GM12875 (cell line): Measurements from ENCODE around the gene HBS1L.
A peak's percentile ranks its signal among the peaks of the same experiment; 100 is the strongest.

Experiments
- H3K4me3 ChIP-seq: one replicate; pipeline ENCODE4 v1.5.1; 2011; ENCODE audit warnings: low read depth, low read length, control low read depth
- TF ChIP-seq, protein P1 (sequence below): IDR thresholded peaks from 2 replicates; pipeline ENCODE4 v1.5.1; 2011; ENCODE audit warnings: low read depth, mild to moderate bottlenecking, control low read depth, inconsistent platforms, low read length, moderate library complexity, borderline replicate concordance; ENCODE audit not compliant: insufficient read depth

HBS1L gene

DNA sequence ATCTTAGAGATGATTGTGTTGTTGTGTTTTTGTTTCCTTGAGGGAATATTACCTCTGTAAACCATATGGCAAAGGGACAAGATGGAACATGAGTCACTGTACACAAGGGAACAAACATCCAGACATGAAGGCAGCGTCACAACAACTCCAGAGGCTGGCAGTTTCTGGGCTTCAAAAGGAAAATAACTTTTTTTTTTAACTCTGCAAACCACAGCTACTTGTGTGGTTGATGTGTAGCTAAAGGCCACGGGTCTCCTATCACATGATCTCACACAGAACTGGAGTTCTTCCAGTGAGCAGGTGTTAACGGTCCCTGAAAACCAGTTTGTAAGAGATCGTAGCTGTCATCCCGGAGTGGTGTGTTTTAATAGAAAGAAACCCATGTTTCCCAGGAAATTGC lies 33.2 kb upstream of the HBS1L start:
- no peak overlapping the region for H3K4me3 ChIP-seq
- TF ChIP-seq, protein P1, sequence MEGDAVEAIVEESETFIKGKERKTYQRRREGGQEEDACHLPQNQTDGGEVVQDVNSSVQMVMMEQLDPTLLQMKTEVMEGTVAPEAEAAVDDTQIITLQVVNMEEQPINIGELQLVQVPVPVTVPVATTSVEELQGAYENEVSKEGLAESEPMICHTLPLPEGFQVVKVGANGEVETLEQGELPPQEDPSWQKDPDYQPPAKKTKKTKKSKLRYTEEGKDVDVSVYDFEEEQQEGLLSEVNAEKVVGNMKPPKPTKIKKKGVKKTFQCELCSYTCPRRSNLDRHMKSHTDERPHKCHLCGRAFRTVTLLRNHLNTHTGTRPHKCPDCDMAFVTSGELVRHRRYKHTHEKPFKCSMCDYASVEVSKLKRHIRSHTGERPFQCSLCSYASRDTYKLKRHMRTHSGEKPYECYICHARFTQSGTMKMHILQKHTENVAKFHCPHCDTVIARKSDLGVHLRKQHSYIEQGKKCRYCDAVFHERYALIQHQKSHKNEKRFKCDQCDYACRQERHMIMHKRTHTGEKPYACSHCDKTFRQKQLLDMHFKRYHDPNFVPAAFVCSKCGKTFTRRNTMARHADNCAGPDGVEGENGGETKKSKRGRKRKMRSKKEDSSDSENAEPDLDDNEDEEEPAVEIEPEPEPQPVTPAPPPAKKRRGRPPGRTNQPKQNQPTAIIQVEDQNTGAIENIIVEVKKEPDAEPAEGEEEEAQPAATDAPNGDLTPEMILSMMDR = no peak

DNA sequence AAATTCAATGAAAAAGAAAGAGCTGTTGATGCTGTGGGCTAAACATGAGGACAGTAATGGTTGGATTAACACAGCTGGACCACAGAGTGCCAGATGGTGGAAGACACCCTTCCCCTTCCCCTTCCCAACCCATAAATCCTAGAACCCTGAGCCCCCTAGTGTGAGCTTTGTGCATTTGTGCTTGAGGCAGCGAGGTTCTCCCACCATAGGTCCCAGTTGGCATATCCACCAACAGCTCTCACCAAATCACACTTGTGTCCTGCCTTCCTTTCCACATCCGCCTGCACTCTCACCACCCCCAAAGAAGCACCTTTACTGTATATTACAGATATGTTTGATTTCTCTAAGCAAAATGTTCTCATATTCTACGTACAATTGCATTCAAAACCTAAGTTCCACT lies 32.8 kb upstream of the HBS1L start:
- TF ChIP-seq, protein P1 = peak; percentile 39
- H3K4me3 ChIP-seq = no peak overlapping the region

DNA sequence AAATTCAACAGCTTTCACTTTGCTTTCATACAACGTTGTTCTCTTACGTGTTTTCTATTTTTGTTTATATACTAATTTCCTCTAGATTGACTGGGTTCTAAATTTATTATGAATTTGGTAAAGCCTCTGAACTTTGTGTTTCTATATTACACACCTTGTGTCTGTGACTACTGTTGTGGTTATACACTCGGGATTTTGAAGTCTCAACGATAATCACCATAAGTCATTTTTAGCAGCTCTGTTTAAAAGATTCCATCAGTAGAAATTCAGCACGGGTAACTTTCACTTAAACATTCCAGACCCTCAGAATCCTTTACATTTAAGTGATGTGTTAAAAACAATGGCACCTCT lies 31.8 kb upstream of the HBS1L start:
- H3K4me3 ChIP-seq = no peak overlapping the region
- TF ChIP-seq, protein P1 = no peak

DNA sequence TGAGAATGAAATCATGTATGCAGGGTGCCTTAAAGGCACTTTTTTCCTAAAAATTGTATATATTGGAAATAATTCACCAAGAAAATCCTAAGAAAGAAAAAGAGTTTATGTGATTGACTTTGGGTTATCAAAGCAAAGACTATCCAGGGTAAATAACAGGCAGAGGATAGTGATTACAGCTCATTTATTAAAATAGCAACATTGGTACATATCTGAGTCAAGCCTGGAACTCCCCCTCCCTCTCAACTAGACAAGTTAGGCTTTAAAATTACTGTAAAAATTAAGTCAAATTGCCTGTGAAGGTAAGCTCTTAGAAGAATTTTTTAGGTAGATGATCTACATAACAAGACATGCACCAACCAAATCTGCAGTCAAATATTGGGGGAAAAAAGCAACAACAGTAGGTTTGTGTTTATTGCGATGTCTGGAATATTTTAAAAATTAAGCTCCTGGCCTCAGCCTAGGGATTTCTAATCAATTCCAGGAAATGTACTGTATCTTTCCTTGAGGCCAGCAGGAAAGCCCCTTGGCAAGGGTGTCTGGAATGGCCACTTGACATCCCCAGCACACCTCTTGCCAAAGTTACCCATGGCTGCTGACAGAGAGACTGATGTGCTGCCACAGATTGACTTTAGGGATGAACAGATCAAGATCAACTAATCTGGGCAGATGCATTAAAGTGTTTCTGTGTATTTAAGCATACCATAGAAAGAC lies 31.2 kb upstream of the HBS1L start:
- TF ChIP-seq, protein P1 = no peak
- H3K4me3 ChIP-seq = no peak overlapping the region

DNA sequence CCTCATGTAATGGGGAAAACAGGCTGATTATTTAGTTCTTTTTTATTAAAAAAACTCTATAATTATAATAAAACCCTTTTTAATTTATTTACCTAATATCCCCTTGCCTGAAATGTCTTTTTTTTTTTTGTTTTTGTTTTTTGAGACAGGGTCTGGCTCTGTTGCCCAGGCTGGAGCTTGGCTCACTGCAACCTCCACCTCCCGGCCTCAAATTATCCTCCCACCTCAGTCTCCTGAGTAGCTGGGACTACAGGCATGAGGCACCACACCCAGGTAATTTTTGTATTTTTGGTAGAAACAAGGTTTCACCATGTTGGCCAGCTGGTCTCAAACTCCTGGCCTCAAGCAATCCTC lies 30.3 kb upstream of the HBS1L start:
- TF ChIP-seq, protein P1 = no peak
- no peak overlapping the region for H3K4me3 ChIP-seq

DNA sequence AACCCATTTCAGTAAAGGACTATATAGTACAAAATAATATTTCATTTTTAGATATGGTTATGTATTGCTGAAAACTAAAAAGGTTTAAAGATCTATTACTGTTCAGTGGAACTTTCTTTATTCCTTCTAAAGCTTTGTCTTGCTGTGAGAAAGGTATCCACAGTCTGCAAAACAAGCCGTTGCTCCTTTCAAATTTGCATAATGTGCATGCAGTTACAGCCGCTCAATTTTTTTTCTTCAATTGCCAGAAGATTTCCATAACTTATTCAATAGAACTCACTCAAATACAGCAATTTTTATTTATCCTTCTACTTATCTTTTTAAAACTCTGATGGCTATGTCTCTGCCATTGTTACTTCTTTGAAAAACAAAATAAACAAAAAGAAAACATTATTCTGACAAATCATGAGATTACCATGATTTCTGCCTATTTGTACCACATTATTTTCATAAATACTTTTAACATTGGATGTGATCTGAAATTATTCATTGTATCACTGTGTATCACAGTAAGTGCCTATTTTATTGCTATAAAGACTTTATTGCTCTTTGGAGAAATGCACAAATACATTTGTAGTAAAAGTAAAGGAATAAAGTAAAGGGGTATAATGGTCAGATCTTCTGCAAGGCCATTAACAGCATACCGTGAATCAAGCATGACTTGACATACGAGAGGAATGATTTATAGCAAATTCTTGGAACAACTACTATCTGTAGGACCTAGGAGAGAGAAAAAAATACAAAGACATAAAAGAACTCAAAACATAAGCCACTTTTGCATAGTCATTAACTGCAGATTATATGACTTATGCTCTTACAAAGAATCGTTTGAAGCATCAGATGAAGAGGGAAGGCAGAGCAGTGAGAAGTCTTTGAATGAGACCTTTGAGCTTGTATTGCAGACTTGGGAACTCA lies 29.6 kb upstream of the HBS1L start:
- H3K4me3 ChIP-seq = no peak overlapping the region
- TF ChIP-seq, protein P1 = no peak

DNA sequence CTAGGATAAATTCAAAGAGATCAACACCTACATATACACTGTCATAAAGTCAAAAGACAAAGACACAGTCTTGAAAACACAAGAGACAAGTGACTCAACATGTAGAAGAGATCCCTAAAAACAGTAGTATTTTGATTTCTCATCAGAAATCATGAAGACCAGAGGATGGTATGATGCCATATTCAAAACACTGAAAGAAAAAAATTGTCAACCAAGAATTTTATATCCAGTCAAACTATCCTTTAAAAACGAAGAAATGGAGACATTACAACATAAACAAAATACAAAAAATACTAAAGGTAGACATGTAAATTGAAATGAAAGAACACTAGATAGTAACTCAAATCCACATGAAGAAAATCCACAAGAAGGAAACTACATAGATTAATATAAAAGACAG lies 27.3 kb upstream of the HBS1L start:
- TF ChIP-seq, protein P1 = no peak
- no peak overlapping the region for H3K4me3 ChIP-seq
